Psoas muscle (tissue), 8 donors: Measurements from ENCODE around the gene RAB40C. TPM values are rescaled to one million over a fixed set of nuclear protein-coding genes. Genes with fewer than 3 reads are reported as not detected.

Experiments
- ATAC-seq, 4 donors: fragments of 200-7000 bp; cut with Tn5 transposase; one replicate each; pipeline ENCODE4 v1.9.1; 2020; ENCODE audit warnings: moderate library complexity in 3 of 4, mild to moderate bottlenecking in 2 of 4
- DNase-seq, 2 donors: peaks; one replicate each; pipeline ENCODE4 v3.0.0-alpha.2; 2020
- H3K27ac ChIP-seq: fragments of 200-600 bp; one replicate; pipeline ENCODE4 v1.8.0; 2022
- H3K27me3 ChIP-seq, 3 donors: fragments of 200-600 bp in 1 of 3; one replicate each; pipeline versions ENCODE4 v1.6.1 to v1.8.0; 2013 to 2022; ENCODE audit warnings: low read length in 2 of 3, mild to moderate bottlenecking in 2 of 3, moderate library complexity in 1 of 3; ENCODE audit not compliant: insufficient read depth in 3 of 3
- H3K36me3 ChIP-seq, 2 donors: fragments of 200-600 bp in 1 of 2; one replicate each; pipeline versions ENCODE4 v1.6.1 to v1.8.0; 2013 to 2022; ENCODE audit warnings: low read depth in 1 of 2, mild to moderate bottlenecking in 1 of 2, moderate library complexity in 1 of 2; ENCODE audit not compliant: insufficient read depth in 1 of 2
- H3K4me1 ChIP-seq: fragments of 200-600 bp; one replicate; pipeline ENCODE4 v1.8.0; 2022
- H3K4me3 ChIP-seq: fragments of 200-600 bp; one replicate; pipeline ENCODE4 v1.8.0; 2022; ENCODE audit warnings: mild to moderate bottlenecking
- H3K9me3 ChIP-seq: fragments of 200-600 bp; one replicate; pipeline ENCODE4 v1.8.0; 2022
- WGBS, 3 donors: extraction: QIAGEN DNeasy Blood & Tissue Kit; methylation state at CpG; one replicate each; pipeline versions ENCODE4 v1.1.6 to v1.1.7; 2013; 5-methylcytosine and 5-hydroxymethylcytosine counted together
- intact Hi-C, 2 donors: fragments of 100-400 bp; cut with DNase I; formaldehyde crosslinking; loops; one replicate each; pipeline versions ENCODE4 v1.11.0 to v1.14.2; 2022
- polyA plus RNA-seq, 3 donors: library from polyadenylated mRNA; stranded (reverse); fragments of 200-250 nt; gene quantifications; one replicate each; pipeline ENCODE4 v1.2.3, GENCODE V29; 2013
- total RNA-seq, 4 donors: library from RNA; stranded (reverse); fragmentation: NEBNext Ultra II Directional in 2 of 4; extraction: Animal tissue kit (Norgen Biotek cat#: 25700) in 2 of 4; gene quantifications; one replicate each; pipeline versions ENCODE4 v1.2.1 to v1.2.4, GENCODE V29; 2021 to 2023
- TF ChIP-seq, protein P1 (sequence below): fragments of 200-600 bp; IDR thresholded peaks from one replicate; pipeline ENCODE4 v1.8.0; 2022; ENCODE audit warnings: antibody characterized with exemption
- donor health status: healthy with polysubstance abuse.
- donor health status: DM: no; HTN: no; CAD: no; lungs with moderate emphysema.
- donor health status: Bipolar disorder and iron deficiency.
- donor health status: healthy.
- donor health status: DM: yes; HTN: yes; CAD: no.
- donor health status: DM: no; HTN: no; CAD: no.
- donor health status: DM: no; HTN: no; CAD: no.
- donor health status: DM: yes; HTN: yes; CAD: no.

RAB40C gene
- total and polyA plus RNA-seq, 7 donors = 12.3 to 20.2 (median 15.7) TPM

DNA sequence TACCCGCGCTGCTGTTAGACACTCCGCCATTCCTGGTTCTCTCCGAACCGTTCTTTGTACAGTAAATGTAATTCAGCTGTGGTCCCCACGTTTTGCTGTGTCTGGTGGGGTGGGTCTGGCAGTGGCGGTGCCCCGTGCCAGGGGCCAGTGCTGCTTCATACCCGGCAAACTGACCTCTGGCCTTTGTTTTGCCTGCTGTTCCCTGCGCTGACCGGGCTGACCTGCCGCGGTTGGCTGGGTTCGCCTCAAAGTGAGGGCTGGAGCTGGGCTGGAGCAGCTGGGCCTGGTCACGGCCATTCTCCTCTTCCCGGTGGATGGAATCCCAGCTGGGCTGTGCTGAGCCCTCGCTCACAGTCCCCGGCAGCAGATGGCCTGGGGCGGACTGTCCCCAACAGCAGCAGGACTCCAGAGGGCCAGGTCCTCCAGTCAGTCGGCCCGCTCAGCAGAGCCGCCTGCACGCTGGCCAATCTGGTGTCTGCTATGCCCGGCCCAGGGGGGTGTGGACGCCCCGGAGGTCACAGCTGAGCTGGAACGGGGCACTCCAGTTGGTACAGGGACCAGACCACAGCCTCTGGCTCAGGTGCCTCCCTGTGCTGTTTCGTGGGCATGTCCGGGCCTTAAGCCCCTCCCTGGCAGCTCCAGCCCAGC is 39.4 kb downstream of the RAB40C start:
- Histone ChIP-seq H3K27me3 (no peaks in the 10 kb centered on the region), H3K9me3 (no peaks in the 10 kb centered on the region), H3K4me3 (no peak overlapping the region), H3K27ac (peak overlapping the region; percentile 4), H3K36me3 (peaks cover 0 to 43% of the 10 kb centered on the region in 2 donors), H3K4me1 (peaks cover 25% of the 10 kb centered on the region)
- TF ChIP-seq, protein P1, sequence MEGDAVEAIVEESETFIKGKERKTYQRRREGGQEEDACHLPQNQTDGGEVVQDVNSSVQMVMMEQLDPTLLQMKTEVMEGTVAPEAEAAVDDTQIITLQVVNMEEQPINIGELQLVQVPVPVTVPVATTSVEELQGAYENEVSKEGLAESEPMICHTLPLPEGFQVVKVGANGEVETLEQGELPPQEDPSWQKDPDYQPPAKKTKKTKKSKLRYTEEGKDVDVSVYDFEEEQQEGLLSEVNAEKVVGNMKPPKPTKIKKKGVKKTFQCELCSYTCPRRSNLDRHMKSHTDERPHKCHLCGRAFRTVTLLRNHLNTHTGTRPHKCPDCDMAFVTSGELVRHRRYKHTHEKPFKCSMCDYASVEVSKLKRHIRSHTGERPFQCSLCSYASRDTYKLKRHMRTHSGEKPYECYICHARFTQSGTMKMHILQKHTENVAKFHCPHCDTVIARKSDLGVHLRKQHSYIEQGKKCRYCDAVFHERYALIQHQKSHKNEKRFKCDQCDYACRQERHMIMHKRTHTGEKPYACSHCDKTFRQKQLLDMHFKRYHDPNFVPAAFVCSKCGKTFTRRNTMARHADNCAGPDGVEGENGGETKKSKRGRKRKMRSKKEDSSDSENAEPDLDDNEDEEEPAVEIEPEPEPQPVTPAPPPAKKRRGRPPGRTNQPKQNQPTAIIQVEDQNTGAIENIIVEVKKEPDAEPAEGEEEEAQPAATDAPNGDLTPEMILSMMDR = no peak
- intact Hi-C loops = loop anchor here in 1 of 2 donors (5.0 kb wide), 1 partner anchor 37 kb away; the partner anchor contains the start of gene RAB40C
- ATAC-seq (peak in 3 of 4 donors; percentile 6 to 20 (median 17)), DNase-seq (peak; percentile 32 to 65)
- 47 to 58% (median 55%) methylated on average over 28 to 29 of the region's 29 CpGs for WGBS, 3 donors

DNA sequence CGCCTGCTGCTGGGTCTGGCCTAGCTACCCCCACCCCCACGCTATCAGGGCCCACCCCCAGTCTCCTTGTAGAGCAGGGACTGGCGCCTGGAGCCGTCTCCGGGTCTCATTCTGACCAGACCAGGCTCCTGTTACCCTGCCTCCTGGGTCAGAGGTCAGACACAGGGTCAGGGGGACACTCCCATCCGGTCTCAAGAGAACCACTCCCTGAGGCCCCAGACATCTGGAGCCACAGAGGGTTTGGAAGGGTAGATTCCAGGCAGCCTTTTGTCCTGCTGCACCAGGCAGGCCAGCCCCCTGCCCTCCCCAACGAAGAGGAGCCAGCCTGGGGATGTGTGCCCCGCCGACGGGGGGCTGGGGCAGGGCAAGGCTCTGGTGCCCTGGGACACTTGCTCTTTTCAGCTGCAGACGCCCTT is 40.0 kb downstream of the RAB40C start:
- no peak overlapping the region for H3K4me3 ChIP-seq
- TF ChIP-seq, protein P1 = no peak
- WGBS, 3 donors = 42 to 51% (median 43%) methylated on average over 10 to 11 of the region's 11 CpGs
- no peaks in the 10 kb centered on the region for H3K27me3 ChIP-seq
- H3K4me1 ChIP-seq = peaks cover 26% of the 10 kb centered on the region
- DNase-seq (peak in 1 of 2 donors; percentile 23), ATAC-seq (peak in 1 of 4 donors; percentile 1)
- peak overlapping the region; percentile 4 for H3K27ac ChIP-seq
- H3K36me3 ChIP-seq = peaks cover 0 to 46% of the 10 kb centered on the region in 2 donors
- H3K9me3 ChIP-seq = no peaks in the 10 kb centered on the region
- intact Hi-C loops = loop anchor here (5.0 kb wide), 1 partner anchor 38 kb away; the partner anchor contains the start of gene RAB40C (in 2 of the 2)

DNA sequence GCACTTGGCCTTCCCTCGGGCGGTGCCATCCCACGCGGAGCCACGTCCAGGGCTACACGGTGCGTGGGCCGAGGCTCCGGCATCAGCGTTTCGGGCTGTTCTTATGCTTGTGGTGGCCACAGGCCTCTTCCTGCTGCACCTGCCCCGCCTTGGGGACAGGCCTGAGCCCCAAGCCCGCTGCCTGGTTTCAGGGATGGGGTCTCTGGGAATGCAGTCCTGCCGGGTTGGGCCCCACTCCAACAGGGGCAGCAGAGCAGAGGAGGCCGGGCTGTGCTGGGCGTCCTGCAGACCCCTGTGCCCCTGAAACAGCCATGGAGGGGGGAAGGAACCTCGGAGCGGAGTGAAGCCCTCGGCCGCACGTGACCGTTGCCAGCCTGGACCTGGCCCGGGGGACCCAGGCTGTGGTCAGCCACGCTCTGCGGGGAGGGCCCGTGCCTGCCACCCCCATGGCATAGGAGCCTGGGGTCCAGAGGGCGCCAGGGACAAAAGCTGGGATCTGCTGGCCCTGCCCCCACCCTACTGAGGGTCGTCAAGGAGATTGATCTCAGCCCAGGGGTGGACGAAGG is 40.5 kb downstream of the RAB40C start:
- WGBS, 3 donors = 44 to 52% (median 46%) methylated on average over 27 to 29 of the region's 29 CpGs
- H3K27ac ChIP-seq = peak overlapping the region; percentile 4
- H3K36me3 ChIP-seq = peaks cover 0 to 44% of the 10 kb centered on the region in 2 donors

DNA sequence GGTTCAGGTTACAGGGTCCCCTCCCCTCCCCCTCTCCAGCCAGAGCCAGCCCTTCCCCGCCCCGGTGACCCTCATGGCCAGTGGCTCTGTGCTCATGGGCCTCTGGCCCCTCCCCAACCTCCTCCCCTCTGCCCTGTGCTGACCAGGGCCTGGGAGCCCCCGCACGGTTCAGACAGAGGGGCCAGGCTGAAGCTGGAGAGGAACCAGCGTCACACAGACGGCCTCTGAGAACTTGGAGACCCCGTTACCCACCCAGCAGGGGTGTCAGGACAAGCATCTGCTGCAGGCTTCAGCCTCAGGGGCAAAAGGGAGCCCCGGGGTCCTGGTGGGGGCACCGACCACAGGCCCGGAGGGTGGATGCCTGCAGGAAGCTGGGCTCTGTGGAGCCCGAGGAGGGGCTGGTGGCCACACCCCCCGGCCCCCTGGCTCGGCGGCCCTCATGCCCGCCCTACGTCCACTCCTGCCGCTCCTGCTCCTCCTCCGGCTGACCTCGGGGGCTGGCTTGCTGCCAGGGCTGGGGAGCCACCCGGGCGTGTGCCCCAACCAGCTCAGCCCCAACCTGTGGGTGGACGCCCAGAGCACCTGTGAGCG is 41.0 kb downstream of the RAB40C start, which contains the start of gene WFIKKN1:
WFIKKN1 (plus strand) TSS at position 171 of the 591 bp plus-strand sequence; CDS start at position 440, 269 bp downstream.
- WGBS, 3 donors = 9 to 10% (median 9%) methylated on average over 9 to 23 of the region's 23 CpGs
- no peaks in the 10 kb centered on the region for H3K27me3 ChIP-seq
- H3K9me3 ChIP-seq = no peaks in the 10 kb centered on the region
- ATAC-seq (no peak), DNase-seq (peak; percentile 46 to 68)
- intact Hi-C loops = loop anchor here in 1 of 2 donors (5.0 kb wide), 1 partner anchor 39 kb away; the partner anchor contains the start of gene RAB40C
- TF ChIP-seq, protein P1 = no peak
- H3K36me3 ChIP-seq = peaks cover 0 to 38% of the 10 kb centered on the region in 2 donors
- peak within 1 kb of the TSS; percentile 16 for H3K27ac ChIP-seq
- peaks cover 36% of the 10 kb centered on the region for H3K4me1 ChIP-seq
- no peak within 1 kb of the TSS for H3K4me3 ChIP-seq

More for the DNA sequence above, 40.5 kb downstream of the RAB40C start:
- intact Hi-C loops = loop anchor here in 1 of 2 donors (5.0 kb wide), 1 partner anchor 38 kb away; the partner anchor contains the start of gene RAB40C
- DNase-seq = peak; percentile 30 to 48
- H3K4me3 ChIP-seq = no peak overlapping the region
- H3K9me3 ChIP-seq = no peaks in the 10 kb centered on the region
- ATAC-seq = no peak
- TF ChIP-seq, protein P1 = no peak
- H3K4me1 ChIP-seq = peaks cover 31% of the 10 kb centered on the region
- H3K27me3 ChIP-seq = no peaks in the 10 kb centered on the region
